ENCODE results near the gene MIPOL1. TPM values are rescaled to one million over a fixed set of nuclear protein-coding genes. Genes with fewer than 3 reads are reported as not detected.
"Not testable (repeated sequence)": the region's sequence is repeated elsewhere in the genome, so short reads cannot be mapped to it uniquely, and the experiment has no call there.

The MIPOL1 gene
- total RNA-seq: 30.8 TPM

GRCh38 chr14:37197421-37198272 lies at the start of gene MIPOL1:
TSS of gene MIPOL1 (plus strand) at chr14:37197937. CDS start at chr14:37247889, 49,952 bp downstream.
- DNase-seq (ENCODE audit: low spot score): peak; percentile 81

GRCh38 chr14:37150414-37150813 lies 47.3 kb upstream of the MIPOL1 start:
- no peak for DNase-seq (ENCODE audit: low spot score)

GRCh38 chr14:37153005-37153404 lies 44.7 kb upstream of the MIPOL1 start:
- no peak for DNase-seq (ENCODE audit: low spot score)

- no peak for DNase-seq (ENCODE audit: low spot score)
Measured at GRCh38 chr14:37153483-37153882, 44.3 kb upstream of the MIPOL1 start.

GRCh38 chr14:37157987-37158386 lies 39.8 kb upstream of the MIPOL1 start:
- DNase-seq (ENCODE audit: low spot score): no peak

GRCh38 chr14:37162307-37162706 lies 35.4 kb upstream of the MIPOL1 start:
- not testable (repeated sequence) for DNase-seq (ENCODE audit: low spot score)

GRCh38 chr14:37165794-37166193 lies 31.9 kb upstream of the MIPOL1 start:
- DNase-seq (ENCODE audit: low spot score): no peak

- no peak for DNase-seq (ENCODE audit: low spot score)
Measured at GRCh38 chr14:37167151-37168047, 30.3 kb upstream of the MIPOL1 start.

GRCh38 chr14:37168721-37169120 lies 29.0 kb upstream of the MIPOL1 start:
- DNase-seq (ENCODE audit: low spot score): no peak

- no peak for DNase-seq (ENCODE audit: low spot score)
Measured at GRCh38 chr14:37170237-37170636, 27.5 kb upstream of the MIPOL1 start.

- no peak for DNase-seq (ENCODE audit: low spot score)
Measured at GRCh38 chr14:37170993-37171392, 26.7 kb upstream of the MIPOL1 start.

- no peak for DNase-seq (ENCODE audit: low spot score)
Measured at GRCh38 chr14:37171678-37172023, 26.1 kb upstream of the MIPOL1 start.

- peak; percentile 76 for DNase-seq (ENCODE audit: low spot score)
Measured at GRCh38 chr14:37172024-37172869, 25.5 kb upstream of the MIPOL1 start, which contains the start of gene SLC25A21. TSS of gene SLC25A21 (minus strand) at chr14:37172606.

- DNase-seq (ENCODE audit: low spot score): no peak
Measured at GRCh38 chr14:37172936-37173614, 24.7 kb upstream of the MIPOL1 start.

GRCh38 chr14:37179896-37180502 lies 17.7 kb upstream of the MIPOL1 start:
- no peak for DNase-seq (ENCODE audit: low spot score)

- not testable (repeated sequence) for DNase-seq (ENCODE audit: low spot score)
Measured at GRCh38 chr14:37180886-37181285, 16.9 kb upstream of the MIPOL1 start.

GRCh38 chr14:37181441-37181840 lies 16.3 kb upstream of the MIPOL1 start:
- no peak for DNase-seq (ENCODE audit: low spot score)

- not testable (repeated sequence) for DNase-seq (ENCODE audit: low spot score)
Measured at GRCh38 chr14:37184520-37184919, 13.2 kb upstream of the MIPOL1 start.

- DNase-seq (ENCODE audit: low spot score): no peak
Measured at GRCh38 chr14:37185670-37186069, 12.1 kb upstream of the MIPOL1 start.

- DNase-seq (ENCODE audit: low spot score): no peak
Measured at GRCh38 chr14:37186865-37187264, 10.9 kb upstream of the MIPOL1 start.

GRCh38 chr14:37187294-37187693 lies 10.4 kb upstream of the MIPOL1 start:
- no peak for DNase-seq (ENCODE audit: low spot score)
